IPS-18c (cell line): ENCODE results near the gene TANGO6.

Source experiments
- H3K4me3 ChIP-seq: 2 replicates; pipeline ENCODE4 v1.7.0; 2013; ENCODE audit warnings: low read depth, mild to moderate bottlenecking, low read length, moderate library complexity; ENCODE audit not compliant: insufficient read depth
- H3K9me3 ChIP-seq: one replicate; pipeline ENCODE4 v1.6.1; 2013; ENCODE audit warnings: mild to moderate bottlenecking, low read length, moderate library complexity; ENCODE audit not compliant: control insufficient read depth, insufficient read depth

The TANGO6 gene

DNA sequence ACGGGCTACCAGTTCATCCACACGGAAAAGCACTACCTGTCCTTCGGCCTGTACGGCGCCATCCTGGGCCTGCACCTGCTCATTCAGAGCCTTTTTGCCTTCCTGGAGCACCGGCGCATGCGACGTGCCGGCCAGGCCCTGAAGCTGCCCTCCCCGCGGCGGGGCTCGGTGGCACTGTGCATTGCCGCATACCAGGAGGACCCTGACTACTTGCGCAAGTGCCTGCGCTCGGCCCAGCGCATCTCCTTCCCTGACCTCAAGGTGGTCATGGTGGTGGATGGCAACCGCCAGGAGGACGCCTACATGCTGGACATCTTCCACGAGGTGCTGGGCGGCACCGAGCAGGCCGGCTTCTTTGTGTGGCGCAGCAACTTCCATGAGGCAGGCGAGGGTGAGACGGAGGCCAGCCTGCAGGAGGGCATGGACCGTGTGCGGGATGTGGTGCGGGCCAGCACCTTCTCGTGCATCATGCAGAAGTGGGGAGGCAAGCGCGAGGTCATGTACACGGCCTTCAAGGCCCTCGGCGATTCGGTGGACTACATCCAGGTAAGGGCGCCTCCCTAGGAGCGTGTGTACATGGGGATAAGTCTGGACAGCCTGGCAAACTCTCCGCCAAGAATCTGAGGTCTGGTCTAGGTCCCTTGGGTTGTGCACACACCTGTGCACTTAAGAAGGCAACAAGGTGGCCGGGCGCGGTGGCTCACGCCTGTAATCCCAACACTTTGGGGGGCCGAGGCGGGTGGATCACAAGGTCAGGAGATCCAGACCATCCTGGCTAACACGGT, 266.3 kb downstream of the TANGO6 start:
- Histone ChIP-seq H3K4me3 (no peak overlapping the region), H3K9me3 (no peaks in the 10 kb centered on the region)

DNA sequence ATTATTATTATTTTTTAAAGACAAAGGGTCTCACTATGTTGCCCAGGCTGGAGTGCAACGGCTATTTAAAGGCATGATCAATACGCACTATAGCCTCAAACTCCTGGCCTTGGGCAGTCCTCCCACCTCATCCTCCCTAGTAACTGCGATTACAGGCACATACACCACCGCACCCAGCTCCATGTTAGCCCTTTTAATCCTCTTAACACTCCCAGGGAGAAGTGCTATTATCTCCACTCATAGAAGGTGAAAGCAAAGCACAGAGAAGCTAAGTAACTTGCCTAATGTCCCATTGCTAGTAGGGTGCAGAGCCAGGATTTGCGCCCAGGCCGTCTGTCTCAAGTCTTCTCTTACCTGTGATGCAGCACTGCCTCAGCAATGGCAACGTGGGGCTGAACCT, 267.1 kb downstream of the TANGO6 start:
- H3K9me3 ChIP-seq, result no peaks in the 10 kb centered on the region

DNA sequence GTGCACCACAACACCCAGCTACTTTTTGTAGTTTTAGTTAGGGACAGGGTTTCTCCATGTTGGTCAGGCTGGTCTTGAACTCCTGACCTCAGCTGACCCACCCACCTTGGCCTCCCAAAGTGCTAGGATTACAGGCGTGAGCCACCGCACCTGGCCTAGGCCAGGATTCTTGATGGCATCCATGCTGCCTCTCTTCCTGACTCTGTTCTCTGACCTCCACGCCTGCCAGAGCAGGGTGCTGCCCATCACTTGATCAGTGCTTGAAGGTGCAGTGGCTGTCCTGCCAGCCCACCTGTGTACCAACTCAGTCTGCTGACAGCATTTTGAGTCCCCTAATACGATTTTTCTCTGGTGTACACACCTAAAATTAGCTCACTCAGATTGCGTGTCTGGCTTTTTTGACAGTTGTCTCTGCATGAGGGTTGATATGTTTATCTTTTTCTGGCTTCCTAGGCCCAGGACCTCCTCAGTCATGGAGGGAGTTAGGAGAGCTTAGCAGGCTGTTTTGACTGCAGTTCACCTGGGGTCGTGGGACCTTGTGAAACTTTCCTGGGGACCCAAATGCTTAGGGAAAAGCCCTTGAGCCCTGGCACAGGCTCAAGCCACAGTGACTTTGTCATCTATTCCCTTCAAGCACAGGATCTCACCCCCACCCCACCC, 268.0 kb downstream of the TANGO6 start:
- Histone ChIP-seq H3K4me3 (no peak overlapping the region), H3K9me3 (no peaks in the 10 kb centered on the region)

More for the DNA sequence above, 267.1 kb downstream of the TANGO6 start:
- H3K4me3 ChIP-seq, result no peak overlapping the region

DNA sequence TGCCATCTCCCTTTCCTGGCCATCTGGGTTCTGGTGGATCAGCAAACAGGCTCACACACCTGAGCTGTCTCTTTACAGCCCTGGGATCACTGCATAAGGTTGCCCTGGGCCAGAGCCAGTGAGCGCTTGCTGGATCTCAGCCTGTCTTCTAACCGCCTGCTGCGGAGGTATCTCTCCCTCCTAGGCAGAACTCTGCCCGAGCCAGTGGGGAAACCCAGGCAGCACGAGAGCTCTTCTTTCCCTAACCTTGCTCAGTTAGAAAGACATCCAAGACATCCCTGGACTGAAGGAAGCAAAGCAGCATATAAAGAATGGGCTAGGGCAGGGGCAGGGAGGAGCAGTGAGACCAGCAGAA, 268.5 kb downstream of the TANGO6 start:
- no peak overlapping the region for H3K4me3 ChIP-seq
- no peaks in the 10 kb centered on the region for H3K9me3 ChIP-seq

DNA sequence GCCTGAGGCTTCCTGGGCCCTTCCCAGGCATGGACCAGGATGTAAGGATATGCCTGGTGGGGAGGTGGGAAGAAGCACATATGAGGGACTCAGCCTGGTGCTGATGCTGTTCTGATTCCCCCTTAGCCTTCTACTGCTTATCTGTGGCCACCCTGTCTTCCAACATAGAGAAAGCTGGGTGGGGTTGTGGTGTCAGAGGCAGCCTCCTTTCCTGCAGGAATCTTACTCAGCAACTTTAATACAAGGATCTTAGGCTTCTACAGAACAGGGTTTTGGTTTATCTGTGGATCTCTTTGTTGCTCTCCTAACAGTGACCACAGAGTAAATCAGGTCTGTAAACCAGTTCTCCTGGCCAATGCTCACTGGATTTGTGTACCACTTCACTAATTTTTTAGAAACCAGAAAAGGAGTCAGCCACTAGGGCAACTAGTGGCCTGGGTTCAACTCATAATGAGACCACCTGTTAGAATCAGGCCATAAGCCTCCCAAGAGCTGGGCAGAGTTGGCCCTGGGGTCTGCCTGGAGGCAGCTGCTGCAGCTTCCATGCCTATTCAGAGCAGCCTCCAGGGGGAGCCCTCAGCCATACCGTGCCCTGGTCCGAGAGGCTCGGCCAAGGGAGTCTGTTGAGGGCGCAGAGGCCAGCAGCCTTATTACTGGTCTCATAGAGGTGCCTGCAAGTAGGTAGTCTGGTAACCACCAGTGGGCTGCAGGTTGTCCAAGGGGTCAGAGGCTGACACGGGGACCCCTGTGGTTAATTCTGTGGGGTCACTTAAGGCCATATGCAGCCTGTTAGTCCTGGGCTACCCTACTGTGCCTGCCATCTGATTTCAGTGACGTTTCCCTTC, 269.2 kb downstream of the TANGO6 start:
- no peaks in the 10 kb centered on the region for H3K9me3 ChIP-seq

DNA sequence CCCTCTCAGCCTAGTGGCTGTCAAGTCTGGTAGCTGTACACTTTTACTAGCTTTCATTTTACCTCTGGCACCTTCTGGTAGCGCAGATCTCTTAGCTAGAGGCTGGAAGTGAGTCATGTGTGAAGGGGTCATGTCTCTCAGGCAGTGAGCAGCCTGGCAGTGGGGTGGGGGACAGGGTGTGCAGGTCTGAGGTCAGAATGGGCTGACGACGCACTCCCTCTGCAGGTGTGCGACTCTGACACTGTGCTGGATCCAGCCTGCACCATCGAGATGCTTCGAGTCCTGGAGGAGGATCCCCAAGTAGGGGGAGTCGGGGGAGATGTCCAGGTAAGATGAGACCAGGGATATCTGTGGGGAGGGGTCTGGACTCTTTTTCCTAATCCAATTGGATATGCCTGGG, 269.9 kb downstream of the TANGO6 start:
- no peak overlapping the region for H3K4me3 ChIP-seq

More for the DNA sequence above, 269.2 kb downstream of the TANGO6 start:
- no peak overlapping the region for H3K4me3 ChIP-seq

DNA sequence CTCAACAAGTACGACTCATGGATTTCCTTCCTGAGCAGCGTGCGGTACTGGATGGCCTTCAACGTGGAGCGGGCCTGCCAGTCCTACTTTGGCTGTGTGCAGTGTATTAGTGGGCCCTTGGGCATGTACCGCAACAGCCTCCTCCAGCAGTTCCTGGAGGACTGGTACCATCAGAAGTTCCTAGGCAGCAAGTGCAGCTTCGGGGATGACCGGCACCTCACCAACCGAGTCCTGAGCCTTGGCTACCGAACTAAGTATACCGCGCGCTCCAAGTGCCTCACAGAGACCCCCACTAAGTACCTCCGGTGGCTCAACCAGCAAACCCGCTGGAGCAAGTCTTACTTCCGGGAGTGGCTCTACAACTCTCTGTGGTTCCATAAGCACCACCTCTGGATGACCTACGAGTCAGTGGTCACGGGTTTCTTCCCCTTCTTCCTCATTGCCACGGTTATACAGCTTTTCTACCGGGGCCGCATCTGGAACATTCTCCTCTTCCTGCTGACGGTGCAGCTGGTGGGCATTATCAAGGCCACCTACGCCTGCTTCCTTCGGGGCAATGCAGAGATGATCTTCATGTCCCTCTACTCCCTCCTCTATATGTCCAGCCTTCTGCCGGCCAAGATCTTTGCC, 271.1 kb downstream of the TANGO6 start:
- H3K4me3 ChIP-seq, result no peak overlapping the region
- H3K9me3 ChIP-seq, result peaks cover 3% of the 10 kb centered on the region

More for the DNA sequence above, 269.9 kb downstream of the TANGO6 start:
- no peaks in the 10 kb centered on the region for H3K9me3 ChIP-seq

DNA sequence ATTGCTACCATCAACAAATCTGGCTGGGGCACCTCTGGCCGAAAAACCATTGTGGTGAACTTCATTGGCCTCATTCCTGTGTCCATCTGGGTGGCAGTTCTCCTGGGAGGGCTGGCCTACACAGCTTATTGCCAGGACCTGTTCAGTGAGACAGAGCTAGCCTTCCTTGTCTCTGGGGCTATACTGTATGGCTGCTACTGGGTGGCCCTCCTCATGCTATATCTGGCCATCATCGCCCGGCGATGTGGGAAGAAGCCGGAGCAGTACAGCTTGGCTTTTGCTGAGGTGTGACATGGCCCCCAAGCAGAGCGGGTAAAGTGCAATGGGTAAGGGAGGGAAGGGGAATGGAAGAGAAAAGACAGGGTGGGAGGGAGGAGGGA, 271.6 kb downstream of the TANGO6 start:
- H3K4me3 ChIP-seq, result no peak overlapping the region
- peaks cover 3% of the 10 kb centered on the region for H3K9me3 ChIP-seq

DNA sequence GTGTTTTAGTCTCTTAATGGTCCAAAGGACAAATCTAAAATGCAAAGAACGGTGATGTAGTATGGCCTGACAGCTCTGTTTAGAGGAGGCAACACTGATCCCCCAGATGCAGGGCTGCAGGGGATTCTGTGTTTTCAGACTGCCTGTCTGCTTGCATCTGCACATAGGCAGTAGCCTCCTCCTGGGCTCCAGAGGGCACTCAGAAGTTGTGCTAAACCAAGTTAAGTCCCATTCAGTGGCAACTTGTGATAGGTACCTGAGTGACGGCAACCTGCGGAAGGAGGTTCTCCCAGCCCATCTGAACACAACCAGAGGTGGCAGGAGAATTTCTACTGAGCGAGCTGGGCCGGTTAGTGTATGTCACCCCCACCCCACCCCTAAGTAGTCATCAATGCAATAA, 272.0 kb downstream of the TANGO6 start:
- H3K9me3 ChIP-seq, result peaks cover 3% of the 10 kb centered on the region
- H3K4me3 ChIP-seq, result no peak overlapping the region

DNA sequence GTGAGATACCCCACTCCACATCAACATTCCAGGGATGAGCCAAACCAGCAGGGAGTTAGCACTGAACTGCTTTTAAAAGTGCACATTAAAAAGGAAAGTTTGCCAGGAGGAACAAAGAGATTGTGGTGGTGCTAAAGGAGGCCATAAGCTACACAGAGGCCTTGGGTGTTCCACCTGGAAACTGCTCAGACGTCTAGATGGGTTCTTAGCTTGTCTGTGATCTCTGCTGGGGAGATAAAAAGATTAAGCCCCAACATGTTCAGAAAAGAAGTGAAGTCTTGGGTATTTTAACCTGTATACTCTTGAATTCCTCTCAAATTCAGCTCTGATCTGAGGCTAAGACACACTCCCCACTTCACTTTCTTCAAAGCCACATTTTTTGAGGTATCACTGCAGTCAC, 272.5 kb downstream of the TANGO6 start:
- peaks cover 3% of the 10 kb centered on the region for H3K9me3 ChIP-seq
- no peak overlapping the region for H3K4me3 ChIP-seq

DNA sequence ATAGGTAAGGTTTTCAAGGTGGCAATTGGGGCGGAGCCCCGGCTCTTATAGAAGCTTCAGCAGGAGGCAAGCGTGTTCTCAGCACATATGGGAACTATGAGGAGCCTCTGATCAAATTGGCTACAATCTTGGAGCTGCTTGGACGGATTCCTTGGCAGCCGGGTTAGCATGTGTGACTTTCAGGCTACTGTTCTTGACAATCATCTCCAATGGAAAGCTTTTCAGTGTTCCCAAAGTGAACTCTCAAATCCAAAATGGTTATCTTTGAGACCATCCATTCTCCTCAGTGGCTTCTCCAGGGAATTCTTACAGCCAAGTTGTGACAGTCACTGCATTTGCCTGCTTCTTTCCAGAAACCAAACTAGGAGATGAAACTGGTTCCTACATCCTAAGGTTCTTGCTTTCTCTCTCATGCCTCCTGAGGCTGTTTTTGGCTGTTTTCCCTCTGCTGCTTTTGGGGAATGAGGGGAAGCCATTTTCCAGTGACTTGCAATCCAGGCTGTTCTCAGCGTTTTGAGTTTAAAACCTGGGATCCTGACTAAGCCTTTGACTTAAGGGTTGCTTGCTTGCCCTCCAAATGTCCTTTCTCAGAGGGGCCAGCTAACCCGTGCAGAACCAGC, 273.0 kb downstream of the TANGO6 start:
- H3K9me3 ChIP-seq, result peaks cover 3% of the 10 kb centered on the region
- H3K4me3 ChIP-seq, result no peak overlapping the region

DNA sequence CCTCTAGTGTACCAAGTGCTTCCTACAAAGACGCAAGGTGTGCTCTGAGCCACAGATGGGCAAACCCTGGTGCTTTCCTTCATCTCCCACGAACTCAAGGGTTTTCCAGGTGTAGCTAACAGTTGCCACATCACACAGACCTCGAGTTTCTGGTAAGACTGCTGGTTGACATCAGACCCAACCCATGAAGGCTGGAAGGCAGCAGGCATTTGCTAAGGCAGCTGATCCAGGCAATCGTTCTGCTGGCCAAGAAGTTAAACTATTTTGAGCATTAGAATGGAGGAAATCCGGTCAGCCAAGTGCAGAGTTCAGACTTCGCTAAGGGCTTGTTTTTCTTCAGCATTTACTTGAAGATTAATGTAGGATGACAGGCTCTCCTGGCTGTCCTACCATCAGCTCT, 273.6 kb downstream of the TANGO6 start:
- no peak overlapping the region for H3K4me3 ChIP-seq
- peaks cover 3% of the 10 kb centered on the region for H3K9me3 ChIP-seq

DNA sequence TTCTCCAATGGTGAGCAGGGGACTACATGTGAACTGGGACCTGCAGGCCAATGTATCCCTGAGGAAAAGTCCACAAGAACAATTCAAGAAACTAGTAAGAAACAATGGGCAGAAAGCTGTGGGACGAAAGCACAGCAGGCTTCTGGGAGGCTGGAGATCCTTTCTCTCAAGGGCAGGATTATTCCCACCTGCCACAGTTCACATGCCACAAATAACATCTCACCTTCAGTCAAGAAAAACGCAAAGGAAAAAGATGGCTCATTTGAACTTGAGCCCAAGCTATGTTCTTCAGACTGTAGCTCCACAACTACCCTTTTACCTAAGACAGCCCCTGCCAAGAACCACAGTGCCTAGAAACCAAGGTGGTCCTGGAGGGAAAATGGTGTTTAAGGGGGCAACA, 275.1 kb downstream of the TANGO6 start:
- Histone ChIP-seq H3K9me3 (peaks cover 3% of the 10 kb centered on the region), H3K4me3 (no peak overlapping the region)

DNA sequence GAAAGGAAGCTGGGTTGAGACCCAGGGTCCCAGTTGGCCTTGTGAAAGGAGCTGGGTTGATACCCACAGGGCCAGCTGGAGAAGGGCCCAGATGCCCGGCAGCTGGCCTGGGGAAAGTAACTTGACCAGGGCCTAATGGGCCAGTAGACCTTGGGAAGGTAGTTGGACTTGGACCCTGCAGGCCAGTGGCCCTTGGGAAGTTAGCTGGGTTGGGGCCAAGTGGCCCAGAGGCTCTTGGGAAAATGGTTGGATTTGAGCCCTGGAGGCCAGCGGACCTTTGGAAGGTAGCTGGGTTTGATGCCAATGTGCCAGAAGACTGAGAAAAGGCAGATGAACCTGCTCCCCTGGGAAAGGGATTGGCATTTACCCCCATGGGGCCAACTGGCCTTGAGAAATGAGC, 275.7 kb downstream of the TANGO6 start:
- H3K9me3 ChIP-seq, result peaks cover 3% of the 10 kb centered on the region
- no peak overlapping the region for H3K4me3 ChIP-seq

DNA sequence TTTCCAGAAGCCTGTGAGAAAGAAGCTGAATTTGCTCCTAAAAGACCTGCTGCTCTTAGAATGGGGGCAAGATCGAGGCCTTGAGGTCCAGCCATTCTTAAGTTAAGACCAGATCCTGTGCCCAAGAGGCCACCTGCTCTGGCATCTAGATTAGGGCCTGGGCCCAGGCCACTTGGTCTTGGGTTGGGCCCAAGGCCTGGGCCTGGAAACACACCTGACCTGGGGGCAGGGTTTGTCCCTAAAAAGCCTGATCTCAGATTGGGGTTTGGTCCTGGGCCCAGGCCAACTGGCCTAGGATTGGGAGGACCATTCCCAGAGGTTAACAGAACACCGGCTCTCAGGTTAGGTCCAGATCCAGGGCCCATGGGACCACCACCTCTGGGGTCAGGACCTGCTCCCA, 276.2 kb downstream of the TANGO6 start:
- Histone ChIP-seq H3K9me3 (peaks cover 3% of the 10 kb centered on the region), H3K4me3 (no peak overlapping the region)

DNA sequence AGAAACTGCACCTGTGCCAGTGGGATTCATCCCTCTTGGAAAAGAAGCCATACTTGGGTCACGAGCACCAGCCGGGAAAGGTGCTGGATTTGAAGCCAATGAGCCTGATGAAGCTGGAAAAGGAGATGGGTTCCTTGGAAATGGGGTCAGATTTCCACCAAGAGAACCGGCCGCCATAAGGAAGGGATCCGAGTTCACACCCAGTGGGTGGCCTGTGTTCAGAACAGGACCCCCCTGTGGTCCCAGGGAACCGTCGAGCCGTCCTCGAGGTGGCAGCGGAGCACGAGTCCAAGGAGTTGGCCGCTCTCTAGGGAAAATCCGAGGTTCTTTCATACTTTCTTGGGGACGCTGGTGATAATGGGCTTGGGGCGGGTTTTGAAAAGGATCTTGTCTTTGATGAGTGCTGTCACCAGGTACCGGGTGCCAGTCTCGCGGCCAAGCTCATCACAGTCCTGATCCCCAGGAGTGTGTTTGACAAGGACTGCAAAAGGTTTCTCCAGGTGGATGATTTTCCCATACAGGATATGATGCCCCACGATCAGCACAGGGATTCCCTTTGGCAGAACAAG, 276.8 kb downstream of the TANGO6 start:
- Histone ChIP-seq H3K4me3 (no peak overlapping the region), H3K9me3 (peaks cover 3% of the 10 kb centered on the region)

DNA sequence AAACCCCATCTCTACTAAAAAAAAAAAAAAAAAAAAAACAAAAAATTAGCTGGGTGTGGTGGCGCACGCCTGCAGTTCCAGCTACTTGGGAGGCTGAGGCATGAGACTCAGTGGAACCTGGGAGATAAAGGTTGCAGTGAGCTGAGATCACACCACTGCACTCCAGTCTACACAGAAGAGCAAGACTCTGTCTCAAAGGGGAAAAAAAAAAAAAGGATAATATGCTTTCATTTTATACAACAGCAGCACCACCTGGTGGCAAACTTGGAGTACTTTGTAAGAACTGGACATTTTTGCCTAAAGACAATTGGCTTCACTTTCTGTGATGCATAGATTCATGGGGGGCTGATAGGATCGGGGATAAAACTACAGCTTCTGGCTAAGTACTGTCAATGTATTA, 280.6 kb downstream of the TANGO6 start:
- Histone ChIP-seq H3K9me3 (no peaks in the 10 kb centered on the region), H3K4me3 (no peak overlapping the region)
